Dermis microvascular lymphatic vessel endothelial cell (primary cell): Measurements from ENCODE around the gene TCEAL9. TPM values are rescaled to one million over a fixed set of nuclear protein-coding genes. Genes with fewer than 3 reads are reported as not detected.
A peak's percentile ranks its signal among the peaks of the same experiment; 100 is the strongest.
"Not testable (repeated sequence)": the region's sequence is repeated elsewhere in the genome, so short reads cannot be mapped to it uniquely, and the experiment has no call there.

ENCODE experiments used
- DNase-seq, 2 donors: peaks; one replicate each; pipeline versions ENCODE4 v3.0.0 to v3.0.0-alpha.2; 2010; ENCODE audit warnings: low read depth in 2 of 2
- total RNA-seq: library from RNA; depleted of rRNA; stranded (reverse); fragments of >200 nt; gene quantifications from 2 replicates; pipeline ENCODE4 v1.2.1, GENCODE V29; 2014

TCEAL9 gene
- 44.4 and 48.3 TPM in 2 replicates for total RNA-seq

GRCh38 chrX:103356130-103356798 is at the start of gene TCEAL9:
TSS of gene TCEAL9 (plus strand) at chrX:103356506. CDS start at chrX:103357685, 1,179 bp downstream.
- DNase-seq, result peak; percentile 69 to 88

- DNase-seq, result no peak
Observed at GRCh38 chrX:103309860-103310554, 46.3 kb upstream of the TCEAL9 start.

GRCh38 chrX:103310555-103311398 is 45.5 kb upstream of the TCEAL9 start, which contains the start of gene BEX2:
TSS of gene BEX2 (minus strand) at chrX:103310990. CDS start at chrX:103309976, 1,014 bp downstream.
- peak in 1 of 2 donors; percentile 28 for DNase-seq

- DNase-seq, result no peak
Observed at GRCh38 chrX:103311399-103311780, 44.9 kb upstream of the TCEAL9 start.

GRCh38 chrX:103329991-103330390 is 26.3 kb upstream of the TCEAL9 start, which contains the start of gene TCEAL7:
TSS of gene TCEAL7 (plus strand) at chrX:103330239. CDS start at chrX:103331404, 1,165 bp downstream.
- DNase-seq, result peak in 1 of 2 donors; percentile 9

GRCh38 chrX:103330681-103331288 is 25.5 kb upstream of the TCEAL9 start:
- peak in 1 of 2 donors; percentile 3 for DNase-seq

GRCh38 chrX:103338663-103339062 is 17.6 kb upstream of the TCEAL9 start:
- DNase-seq, result no peak

- peak; percentile 16 to 48 for DNase-seq
Observed at GRCh38 chrX:103343105-103343504, 13.2 kb upstream of the TCEAL9 start.

GRCh38 chrX:103344606-103345005 is 11.7 kb upstream of the TCEAL9 start:
- DNase-seq, result peak in 1 of 2 donors; percentile 67

GRCh38 chrX:103347682-103348397 is 8.5 kb upstream of the TCEAL9 start:
- no peak for DNase-seq

- peak in 1 of 2 donors; percentile 37 for DNase-seq
Observed at GRCh38 chrX:103356858-103357257, 552 bp downstream of the TCEAL9 start.

GRCh38 chrX:103357871-103358270 is 1.6 kb downstream of the TCEAL9 start:
- DNase-seq, result no peak

GRCh38 chrX:103359605-103360004 is 3.3 kb downstream of the TCEAL9 start:
- DNase-seq, result not testable (repeated sequence)

GRCh38 chrX:103360092-103360491 is 3.8 kb downstream of the TCEAL9 start:
- peak in 1 of 2 donors; percentile 57 for DNase-seq

- no peak for DNase-seq
Observed at GRCh38 chrX:103360916-103361315, 4.6 kb downstream of the TCEAL9 start.

GRCh38 chrX:103361798-103362197 is 5.5 kb downstream of the TCEAL9 start:
- DNase-seq, result no peak

- DNase-seq, result peak; percentile 30 to 36
Observed at GRCh38 chrX:103362474-103362873, 6.2 kb downstream of the TCEAL9 start.

GRCh38 chrX:103363046-103363445 is 6.7 kb downstream of the TCEAL9 start:
- DNase-seq, result no peak

GRCh38 chrX:103367502-103367901 is 11.2 kb downstream of the TCEAL9 start:
- DNase-seq, result no peak

- no peak for DNase-seq
Observed at GRCh38 chrX:103369479-103369878, 13.2 kb downstream of the TCEAL9 start.

GRCh38 chrX:103372886-103373285 is 16.6 kb downstream of the TCEAL9 start:
- DNase-seq, result no peak
